Stomach (tissue), 9 donors: ENCODE results near the gene LRFN3. TPM values are rescaled to one million over a fixed set of nuclear protein-coding genes. Genes with fewer than 3 reads are reported as not detected.

Experiments
- DNase-seq, 2 donors: peaks; one replicate each; pipeline versions ENCODE4 v3.0.0 to v3.0.0-alpha.2; 2013 to 2019
- H3K27ac ChIP-seq, 5 donors: fragments of 200-600 bp in 4 of 5; sonication (generic) in 4 of 5; one replicate each; pipeline ENCODE4 v1.5.1; 2013 to 2019; ENCODE audit warnings: mild to moderate bottlenecking in 1 of 5, moderate library complexity in 1 of 5
- H3K27me3 ChIP-seq, 3 donors: fragments of 200-600 bp; sonication (generic); one replicate each; pipeline ENCODE4 v1.5.1; 2017 to 2019; ENCODE audit warnings: mixed run types in 1 of 3
- H3K36me3 ChIP-seq, 4 donors: fragments of 200-600 bp; sonication (generic); 1 replicate in 3 of 4; 2 replicates in 1 of 4; pipeline ENCODE4 v1.5.1; 2016 to 2019
- H3K4me1 ChIP-seq, 4 donors: fragments of 200-600 bp; sonication (generic); one replicate each; pipeline ENCODE4 v1.5.1; 2016 to 2019
- H3K4me3 ChIP-seq, 4 donors: fragments of 200-600 bp; sonication (generic) in 3 of 4; one replicate each; pipeline ENCODE4 v1.5.1; 2016 to 2019; ENCODE audit warnings: mild to moderate bottlenecking in 1 of 4
- H3K9me3 ChIP-seq, 4 donors: fragments of 200-600 bp; sonication (generic); one replicate each; pipeline ENCODE4 v1.5.1; 2016 to 2019
- CTCF ChIP-seq, 7 experiments: fragments of 450-650 bp in 4 of 7; fragments of 200-600 bp in 3 of 7; sonication (generic) in 3 of 7; IDR thresholded peaks; one replicate each; pipeline ENCODE4 v1.5.1; 2016 to 2019; ENCODE audit warnings: antibody characterized with exemption in 7 of 7, control low read depth in 2 of 7, mild to moderate bottlenecking in 1 of 7
- EP300 ChIP-seq: sonication (generic); formaldehyde crosslinking; IDR thresholded peaks from one replicate; pipeline ENCODE4 v1.6.1; 2017; ENCODE audit warnings: antibody characterized with exemption
- POLR2A ChIP-seq, 4 donors: fragments of 450-650 bp; IDR thresholded peaks; one replicate each; pipeline ENCODE4 v1.6.1; 2016; ENCODE audit warnings: antibody characterized with exemption in 4 of 4, control low read depth in 2 of 4, mild to moderate bottlenecking in 1 of 4, moderate library complexity in 1 of 4
- POLR2AphosphoS5 ChIP-seq, 3 donors: sonication (generic); formaldehyde crosslinking; IDR thresholded peaks; one replicate each; pipeline ENCODE4 v1.6.1; 2016; ENCODE audit warnings: antibody characterized with exemption in 3 of 3
- WGBS, 5 donors: extraction: QIAGEN DNeasy Blood & Tissue Kit in 3 of 5; methylation state at CpG; one replicate each; pipeline versions ENCODE4 v1.1.5 to v1.1.7; 2013 to 2018; 5-methylcytosine and 5-hydroxymethylcytosine counted together
- intact Hi-C: fragments of 100-400 bp; cut with DNase I; formaldehyde crosslinking; loops from one replicate; pipeline ENCODE4 v1.15.1; 2023; ENCODE audit warnings: low total_unique reads
- polyA plus RNA-seq, 3 donors: library from polyadenylated mRNA; stranded (reverse); fragments of 200-250 nt; gene quantifications; one replicate each; pipeline ENCODE4 v1.2.3, GENCODE V29; 2013
- total RNA-seq, 5 donors: library from RNA; depleted of rRNA; stranded (reverse); fragments of >200 nt; gene quantifications; one replicate each; pipeline versions ENCODE4 v1.1.0 to v1.2.3, GENCODE V29; 2014 to 2016
- donor health status: healthy with polysubstance abuse.
- donor health status: Bipolar disorder and iron deficiency.
- donor health status: healthy.

The LRFN3 gene
- total and polyA plus RNA-seq, 8 donors, result 0.73 to 48.1 (median 3.5) TPM

GRCh38 chr19:35903550-35904179 is 32.5 kb upstream of the LRFN3 start:
- H3K27ac ChIP-seq, result peak overlapping the region; percentile 58 to 95 (median 93)
- peaks cover 25 to 63% (median 36%) of the 10 kb centered on the region in 4 donors for H3K4me1 ChIP-seq
- WGBS, 5 donors, result 1 to 2% (median 1%) methylated on average over 21 to 24 of the region's 24 CpGs
- DNase-seq, result peak; percentile 77 to 92
- intact Hi-C loops, result no loop called here
- H3K27me3 ChIP-seq, result no peaks in the 10 kb centered on the region
- TF ChIP-seq POLR2AphosphoS5 (IDR thresholded peaks at IDR 0.05) (peak; percentile 37 to 66 (median 64)), CTCF (IDR thresholded peaks at IDR 0.05) (no peak)
- H3K4me3 ChIP-seq, result peak overlapping the region; percentile 25 to 34 (median 28)
- H3K36me3 ChIP-seq, result no peaks in the 10 kb centered on the region
- H3K9me3 ChIP-seq, result no peaks in the 10 kb centered on the region

GRCh38 chr19:35904311-35905068 is 31.7 kb upstream of the LRFN3 start:
- Histone ChIP-seq H3K9me3 (no peaks in the 10 kb centered on the region), H3K4me1 (peaks cover 25 to 62% (median 35%) of the 10 kb centered on the region in 4 donors), H3K4me3 (peak overlapping the region in 1 of 4 donors; percentile 2), H3K27me3 (no peaks in the 10 kb centered on the region), H3K36me3 (no peaks in the 10 kb centered on the region), H3K27ac (peak overlapping the region in 4 of 5 donors; percentile 84 to 95 (median 94))
- TF ChIP-seq CTCF (IDR thresholded peaks at IDR 0.05) (no peak), POLR2AphosphoS5 (IDR thresholded peaks at IDR 0.05) (no peak), POLR2A (IDR thresholded peaks at IDR 0.05) (no peak), EP300 (no peak)
- no peak for DNase-seq
- 83 to 90% (median 89%) methylated on average over 6 to 10 of the region's 10 CpGs for WGBS, 5 donors
- intact Hi-C loops, result no loop called here

- no peaks in the 10 kb centered on the region for H3K36me3 ChIP-seq
- DNase-seq, result no peak
- H3K4me3 ChIP-seq, result no peak overlapping the region
- intact Hi-C loops, result no loop called here
- peak overlapping the region in 4 of 5 donors; percentile 18 to 95 (median 94) for H3K27ac ChIP-seq
- H3K27me3 ChIP-seq, result no peaks in the 10 kb centered on the region
- H3K9me3 ChIP-seq, result no peaks in the 10 kb centered on the region
- WGBS, 5 donors, result 61 to 78% (median 71%) methylated on average over 6 of the region's 6 CpGs
- peaks cover 25 to 55% (median 35%) of the 10 kb centered on the region in 4 donors for H3K4me1 ChIP-seq
- TF ChIP-seq CTCF (IDR thresholded peaks at IDR 0.05) (no peak), POLR2A (IDR thresholded peaks at IDR 0.05) (no peak), POLR2AphosphoS5 (IDR thresholded peaks at IDR 0.05) (no peak), EP300 (no peak)
Observed at GRCh38 chr19:35905178-35905727, 30.9 kb upstream of the LRFN3 start.

- intact Hi-C loops, result no loop called here
- no peak for DNase-seq
- Histone ChIP-seq H3K27ac (peak overlapping the region in 4 of 5 donors; percentile 48 to 95 (median 77)), H3K27me3 (no peaks in the 10 kb centered on the region), H3K9me3 (no peaks in the 10 kb centered on the region), H3K36me3 (no peaks in the 10 kb centered on the region), H3K4me1 (peaks cover 19 to 52% (median 28%) of the 10 kb centered on the region in 4 donors), H3K4me3 (peak overlapping the region; percentile 6 to 43 (median 31))
- WGBS, 5 donors, result 33 to 53% (median 40%) methylated on average over 8 to 12 of the region's 12 CpGs
- TF ChIP-seq POLR2A (IDR thresholded peaks at IDR 0.05), result no peak
Observed at GRCh38 chr19:35907377-35907745, 28.8 kb upstream of the LRFN3 start.
